ENCODE measurements around the gene PHF12. TPM values are rescaled to one million over a fixed set of nuclear protein-coding genes. Genes with fewer than 3 reads are reported as not detected.

PHF12 gene
- total RNA-seq, 6 experiments from 2014 or later = 26.4 to 33.6 (median 29.8) TPM

DNA sequence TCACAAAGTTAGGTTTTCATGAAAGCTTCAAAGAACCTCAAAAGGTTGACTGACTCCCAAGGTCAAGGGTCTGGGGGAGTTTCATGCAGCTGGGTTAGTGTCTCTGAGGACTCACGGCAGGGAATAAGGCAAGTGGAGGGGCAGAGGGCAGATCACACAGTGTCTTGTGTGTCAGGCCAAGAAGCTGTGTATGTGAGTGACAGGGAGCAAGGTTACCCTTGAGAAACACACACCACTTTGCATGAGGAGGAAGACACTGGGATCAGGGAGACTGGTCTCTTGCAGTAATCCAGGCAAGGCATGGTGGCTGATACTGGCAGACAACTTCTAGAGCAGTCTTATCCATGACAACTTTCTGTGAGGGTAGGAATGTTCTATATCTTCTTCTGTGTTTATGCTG lies 60.1 kb downstream of the PHF12 start:
- no peak for DNase-seq
- peaks cover 2% of the 10 kb centered on the region; the same call in 1 of the 2 replicates for H3K27me3 Mint-ChIP-seq (ENCODE audit: insufficient read depth)
- peaks cover 13% of the 10 kb centered on the region for H3K4me1 Mint-ChIP-seq (ENCODE audit: low read depth)
- H3K36me3 Mint-ChIP-seq (ENCODE audit: low read depth) = peaks cover 5% of the 10 kb centered on the region; the same call in 1 of the 2 replicates
- no peaks in the 10 kb centered on the region for H3K9me3 Mint-ChIP-seq
- no peak overlapping the region for H3K27ac Mint-ChIP-seq
- TF ChIP-seq, protein P1, sequence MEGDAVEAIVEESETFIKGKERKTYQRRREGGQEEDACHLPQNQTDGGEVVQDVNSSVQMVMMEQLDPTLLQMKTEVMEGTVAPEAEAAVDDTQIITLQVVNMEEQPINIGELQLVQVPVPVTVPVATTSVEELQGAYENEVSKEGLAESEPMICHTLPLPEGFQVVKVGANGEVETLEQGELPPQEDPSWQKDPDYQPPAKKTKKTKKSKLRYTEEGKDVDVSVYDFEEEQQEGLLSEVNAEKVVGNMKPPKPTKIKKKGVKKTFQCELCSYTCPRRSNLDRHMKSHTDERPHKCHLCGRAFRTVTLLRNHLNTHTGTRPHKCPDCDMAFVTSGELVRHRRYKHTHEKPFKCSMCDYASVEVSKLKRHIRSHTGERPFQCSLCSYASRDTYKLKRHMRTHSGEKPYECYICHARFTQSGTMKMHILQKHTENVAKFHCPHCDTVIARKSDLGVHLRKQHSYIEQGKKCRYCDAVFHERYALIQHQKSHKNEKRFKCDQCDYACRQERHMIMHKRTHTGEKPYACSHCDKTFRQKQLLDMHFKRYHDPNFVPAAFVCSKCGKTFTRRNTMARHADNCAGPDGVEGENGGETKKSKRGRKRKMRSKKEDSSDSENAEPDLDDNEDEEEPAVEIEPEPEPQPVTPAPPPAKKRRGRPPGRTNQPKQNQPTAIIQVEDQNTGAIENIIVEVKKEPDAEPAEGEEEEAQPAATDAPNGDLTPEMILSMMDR (IDR thresholded peaks at IDR 0.05) = no peak
- no peak overlapping the region for H3K4me3 Mint-ChIP-seq

DNA sequence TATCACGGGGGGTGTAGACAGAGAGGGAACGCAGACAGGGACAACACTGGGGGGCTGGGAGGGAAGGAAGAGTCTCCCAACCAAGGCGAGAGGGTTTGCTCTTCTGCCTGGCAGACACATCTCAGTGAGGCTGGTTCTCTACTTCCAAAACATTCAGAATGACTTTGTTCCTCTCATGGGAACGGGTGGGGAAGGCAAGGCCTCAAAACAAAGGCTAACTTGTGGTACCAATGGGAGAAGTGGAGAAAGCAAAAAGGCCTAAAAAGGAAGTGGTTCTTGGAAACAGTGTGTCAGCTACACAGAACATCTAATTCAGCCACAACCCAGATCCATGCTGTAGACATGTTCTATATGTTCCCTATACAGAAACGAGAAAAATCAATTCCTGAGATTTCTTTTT lies 61.3 kb downstream of the PHF12 start:
- no peak overlapping the region for H3K4me3 Mint-ChIP-seq
- peaks cover 5% of the 10 kb centered on the region; the same call in 1 of the 2 replicates for H3K36me3 Mint-ChIP-seq (ENCODE audit: low read depth)
- TF ChIP-seq, protein P1 (IDR thresholded peaks at IDR 0.05) = no peak
- no peak overlapping the region for H3K27ac Mint-ChIP-seq
- peaks cover 6% of the 10 kb centered on the region; the same call in 1 of the 2 replicates for H3K4me1 Mint-ChIP-seq (ENCODE audit: low read depth)
- peaks cover 2% of the 10 kb centered on the region; the same call in 1 of the 2 replicates for H3K27me3 Mint-ChIP-seq (ENCODE audit: insufficient read depth)
- no peak for DNase-seq
- no peaks in the 10 kb centered on the region for H3K9me3 Mint-ChIP-seq

DNA sequence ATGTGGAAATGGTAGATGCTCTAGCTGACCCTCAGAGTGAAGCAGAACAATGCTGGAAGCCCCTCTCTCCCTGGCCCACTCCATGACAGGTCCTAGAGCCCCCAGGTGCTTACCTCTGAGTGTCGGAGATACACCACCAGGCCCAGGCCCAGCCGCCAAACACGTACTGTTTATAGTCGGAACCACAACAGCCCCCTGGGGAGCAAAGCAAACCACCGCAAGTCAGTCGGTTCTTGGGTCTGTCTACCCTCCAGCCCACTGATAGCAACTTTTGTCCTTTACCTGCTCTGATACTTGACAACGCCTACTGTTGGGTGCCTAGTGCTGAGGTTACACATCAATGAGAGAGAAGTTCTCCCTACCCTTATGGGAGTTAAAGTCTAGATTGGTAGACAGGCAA lies 62.5 kb downstream of the PHF12 start:
- H3K36me3 Mint-ChIP-seq (ENCODE audit: low read depth) = peaks cover 5% of the 10 kb centered on the region; the same call in 1 of the 2 replicates

DNA sequence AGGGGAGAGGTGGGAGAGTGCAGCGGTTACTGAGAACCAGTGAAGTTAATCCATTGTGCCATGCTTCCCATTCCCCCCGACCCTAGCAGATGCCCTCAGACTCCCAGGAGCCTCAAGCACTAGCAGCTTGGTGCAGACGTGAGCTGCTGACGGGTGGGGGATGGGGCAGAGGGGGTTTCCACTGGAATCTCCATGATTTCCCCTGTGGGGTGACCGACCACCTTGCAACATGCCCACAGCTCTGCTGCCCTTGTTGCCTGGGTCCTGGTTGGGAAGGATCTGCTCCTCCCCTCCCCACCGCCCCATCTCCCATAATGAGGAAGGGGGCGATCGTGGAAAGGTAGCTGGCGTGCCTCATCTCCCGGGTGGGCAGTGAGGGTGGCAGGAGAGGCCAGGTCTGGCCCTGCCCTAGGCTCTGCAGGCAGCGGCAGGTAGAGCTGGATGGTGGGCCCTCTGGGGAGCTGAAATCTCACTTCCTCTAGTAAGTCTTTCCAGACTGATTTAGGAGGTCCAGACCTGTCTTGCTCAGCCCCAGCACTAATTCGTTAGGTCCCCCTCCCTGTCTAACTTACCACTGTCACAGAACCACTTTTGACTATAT lies 63.3 kb downstream of the PHF12 start:
- Mint-ChIP-seq H3K4me3 (no peak overlapping the region), H3K27me3 (ENCODE audit: insufficient read depth) (no peaks in the 10 kb centered on the region; the same call in 1 of the 2 replicates), H3K9me3 (no peaks in the 10 kb centered on the region), H3K4me1 (ENCODE audit: low read depth) (peaks cover under 1% of the 10 kb centered on the region; the same call in 1 of the 2 replicates), H3K36me3 (ENCODE audit: low read depth) (peaks cover 5% of the 10 kb centered on the region; the same call in 1 of the 2 replicates), H3K27ac (no peak overlapping the region)
- no peak for DNase-seq
- TF ChIP-seq, protein P1 (IDR thresholded peaks at IDR 0.05) = no peak

More for the DNA sequence above, 62.5 kb downstream of the PHF12 start:
- no peaks in the 10 kb centered on the region for H3K9me3 Mint-ChIP-seq
- peaks cover 6% of the 10 kb centered on the region; the same call in 1 of the 2 replicates for H3K4me1 Mint-ChIP-seq (ENCODE audit: low read depth)
- no peak overlapping the region for H3K4me3 Mint-ChIP-seq
- TF ChIP-seq, protein P1 (IDR thresholded peaks at IDR 0.05) = no peak
- no peak overlapping the region for H3K27ac Mint-ChIP-seq
- DNase-seq = no peak
- H3K27me3 Mint-ChIP-seq (ENCODE audit: insufficient read depth) = peaks cover 2% of the 10 kb centered on the region; the same call in 1 of the 2 replicates

DNA sequence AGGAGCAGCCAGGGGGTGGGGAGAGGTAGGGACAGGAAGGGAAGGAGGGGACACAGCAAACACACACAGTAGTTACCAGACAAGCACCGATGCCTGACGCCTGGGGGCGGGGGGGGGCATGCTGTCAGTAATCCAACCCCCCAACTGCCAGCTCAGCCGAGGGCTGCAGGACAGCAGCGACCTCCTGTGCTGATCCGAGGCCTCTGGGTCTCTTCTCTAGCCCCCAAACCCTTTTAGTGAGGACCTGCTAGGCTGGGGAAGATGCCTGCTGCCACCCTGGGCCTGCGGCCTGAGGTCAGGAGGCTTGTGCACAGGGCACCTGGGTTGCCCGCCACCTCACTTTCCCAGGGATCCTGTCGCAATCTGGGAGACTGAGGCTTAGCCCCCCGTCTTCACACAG lies 65.4 kb downstream of the PHF12 start:
- no peaks in the 10 kb centered on the region for H3K9me3 Mint-ChIP-seq
- H3K4me3 Mint-ChIP-seq = no peak overlapping the region
- no peak overlapping the region for H3K27ac Mint-ChIP-seq
- H3K4me1 Mint-ChIP-seq (ENCODE audit: low read depth) = no peaks in the 10 kb centered on the region
- peaks cover 6% of the 10 kb centered on the region; the same call in 1 of the 2 replicates for H3K36me3 Mint-ChIP-seq (ENCODE audit: low read depth)
- no peak for DNase-seq
- TF ChIP-seq, protein P1 (IDR thresholded peaks at IDR 0.05) = no peak
- no peaks in the 10 kb centered on the region; the same call in 1 of the 2 replicates for H3K27me3 Mint-ChIP-seq (ENCODE audit: insufficient read depth)
